HG03439 (cell line): ENCODE data around the gene AMN.
"Not testable (repeated sequence)": the region's sequence is repeated elsewhere in the genome, so short reads cannot be mapped to it uniquely, and the experiment has no call there.

Experiments
- ATAC-seq: cut with Tn5 transposase; IDR thresholded peaks from one replicate; pipeline ENCODE4 v1.9.1; 2021; ENCODE audit warnings: mild to moderate bottlenecking, moderate library complexity; ENCODE audit not compliant: unreplicated experiment

AMN gene

DNA sequence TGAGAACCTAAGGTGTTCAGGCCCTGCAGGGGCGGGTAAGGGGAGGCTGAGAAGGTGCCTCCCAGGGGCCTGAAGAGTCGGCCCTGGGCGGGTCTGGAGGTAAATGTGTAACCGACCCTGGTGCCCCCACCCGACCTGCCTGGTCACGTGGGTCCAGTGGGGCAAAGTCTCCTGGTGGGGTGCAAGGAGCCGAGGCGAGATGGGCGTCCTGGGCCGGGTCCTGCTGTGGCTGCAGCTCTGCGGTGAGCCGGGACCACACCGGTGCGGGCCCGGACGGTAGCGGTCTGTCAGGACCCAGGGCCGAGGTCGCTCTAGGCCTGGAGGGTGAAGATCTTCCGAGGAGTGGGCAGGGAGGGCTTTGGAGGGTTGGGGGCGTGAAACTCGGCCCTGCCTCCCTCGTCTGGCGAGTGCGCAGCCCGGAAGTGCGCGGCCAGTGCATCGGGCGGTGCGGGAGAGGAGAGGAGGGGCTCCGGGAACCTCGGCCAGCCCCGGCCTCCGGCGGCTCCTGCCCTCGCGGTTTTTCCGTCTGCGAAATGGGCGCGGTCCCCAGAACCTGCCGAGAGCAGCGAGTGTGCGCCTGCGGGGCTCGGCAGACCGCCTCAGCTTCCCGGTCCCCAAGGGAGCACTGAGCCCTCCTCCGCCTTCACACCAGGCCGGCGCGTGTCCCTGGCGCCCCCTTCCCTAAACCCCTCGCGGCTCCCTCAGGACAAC is at the start of gene AMN:
Gene AMN, plus strand, starts transcription at position 174 of the 711 bp plus-strand sequence. Its CDS starts 26 bp downstream, at position 200.
- ATAC-seq: no peak

DNA sequence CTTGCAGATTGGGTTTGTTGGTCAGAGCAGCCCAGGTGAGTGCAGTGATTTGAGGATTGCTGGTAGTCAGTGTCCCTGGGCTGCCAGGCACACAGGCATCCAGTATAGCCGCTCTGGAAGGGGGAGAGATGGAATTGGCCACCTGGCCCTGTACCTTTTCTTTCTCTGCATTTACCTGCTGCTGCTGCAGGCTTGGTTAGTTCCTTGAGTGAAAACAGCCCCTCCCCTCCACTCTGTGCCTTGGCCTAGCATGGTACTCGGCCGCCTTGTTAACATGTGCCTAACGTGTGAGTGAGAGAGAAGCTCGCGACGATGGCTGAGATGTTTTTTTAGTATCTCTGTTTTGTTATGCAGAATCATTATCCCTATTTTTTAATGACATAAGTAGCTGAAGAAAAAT is 49.3 kb upstream of the AMN start:
- no peak for ATAC-seq

DNA sequence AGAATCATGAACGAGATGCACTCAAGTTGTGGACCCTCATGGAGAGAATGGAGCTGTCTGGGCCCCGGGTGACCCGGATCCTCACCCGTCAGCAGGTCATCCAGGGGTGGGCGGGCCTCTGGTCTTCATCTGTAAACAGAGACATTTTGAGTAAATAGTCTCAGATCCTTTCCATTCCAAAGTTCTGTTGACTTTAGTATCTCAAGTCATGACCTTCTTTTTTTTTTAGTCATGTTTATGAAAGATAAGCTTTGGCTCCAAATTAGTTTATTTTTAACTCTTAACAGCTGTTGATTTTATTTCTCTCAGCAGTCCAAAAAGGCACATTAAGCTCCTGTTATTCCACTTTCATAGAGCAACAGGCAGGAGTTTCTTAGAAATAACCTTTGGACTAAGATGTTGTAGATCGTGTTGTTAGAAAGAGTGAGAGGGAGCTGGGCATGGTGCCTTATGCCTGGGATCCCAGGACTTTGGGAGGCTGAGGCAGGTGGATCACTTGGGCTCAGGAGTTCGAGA is 48.9 kb upstream of the AMN start:
- ATAC-seq: no peak

DNA sequence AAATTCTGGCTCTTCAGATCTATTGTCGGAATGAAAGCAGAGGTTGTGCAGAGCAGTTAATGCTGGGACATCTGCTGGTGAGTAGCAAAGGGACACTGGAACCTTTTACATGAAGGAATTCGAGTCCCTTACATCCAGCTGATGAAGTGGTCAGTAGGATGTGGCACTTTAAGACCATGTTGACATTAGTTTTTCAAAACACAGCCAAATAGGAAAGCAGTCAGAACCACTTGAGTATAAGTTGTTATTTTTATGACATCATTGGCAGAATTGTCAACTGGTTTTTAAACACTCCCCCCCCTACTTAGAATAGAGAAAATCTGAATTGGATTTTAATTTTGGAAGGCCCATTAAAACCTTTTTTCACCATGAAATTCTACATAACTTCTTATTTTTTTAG is 46.8 kb upstream of the AMN start:
- ATAC-seq: no peak

DNA sequence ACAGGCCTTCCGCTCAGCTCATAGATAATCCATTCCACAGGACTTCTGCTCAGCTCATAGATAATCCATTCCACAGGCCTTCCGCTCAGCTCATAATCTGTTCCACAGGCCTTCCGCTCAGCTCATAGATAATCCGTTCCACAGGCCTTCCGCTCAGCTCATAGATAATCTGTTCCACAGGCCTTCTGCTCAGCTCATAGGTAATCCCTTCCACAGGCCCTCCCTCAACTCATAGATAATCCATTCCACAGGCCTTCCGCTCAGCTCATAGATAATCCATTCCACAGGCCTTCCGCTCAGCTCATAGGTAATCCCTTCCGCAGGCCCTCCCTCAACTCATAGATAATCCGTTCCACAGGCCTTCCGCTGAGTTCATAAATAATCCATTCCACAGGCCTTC is 45.0 kb upstream of the AMN start:
- not testable (repeated sequence) for ATAC-seq

DNA sequence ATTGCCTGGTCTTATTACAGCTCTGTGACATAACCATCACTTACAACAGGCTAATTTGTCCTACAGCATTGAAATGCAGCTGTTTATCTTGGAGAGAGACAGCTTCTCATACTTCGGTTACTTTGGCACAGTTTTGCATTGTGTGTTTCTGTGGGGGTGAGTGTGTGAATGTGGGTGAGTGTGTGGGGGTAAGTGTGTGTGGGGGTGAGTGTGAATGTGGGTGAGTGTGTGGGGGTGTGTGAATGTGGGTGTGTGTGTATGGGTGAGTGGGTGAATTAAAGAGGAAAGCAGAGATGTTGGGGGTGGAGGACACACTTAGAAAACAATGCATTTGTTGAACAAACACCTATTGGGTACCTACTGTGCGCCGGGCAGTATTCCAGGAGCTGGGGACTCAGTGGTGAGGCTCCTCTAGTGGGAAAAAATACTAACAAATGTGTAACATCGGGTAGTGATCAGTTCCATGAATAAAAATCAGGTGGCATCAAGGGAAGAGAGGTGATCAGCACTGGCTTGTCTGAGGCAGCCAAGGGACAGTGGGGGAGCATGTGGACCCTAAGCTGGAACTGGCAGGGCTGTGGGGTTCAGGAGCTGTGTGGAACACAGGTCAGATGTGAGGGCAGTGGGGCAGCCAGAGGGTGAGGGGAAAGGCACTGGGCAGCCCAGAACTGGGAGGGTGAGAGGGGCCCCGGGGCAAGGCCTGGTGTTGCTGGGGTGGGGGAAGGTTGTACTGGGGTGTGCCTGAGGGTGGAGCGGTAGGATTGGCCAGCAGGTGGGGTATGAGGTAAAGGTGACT is 44.1 kb upstream of the AMN start:
- ATAC-seq: no peak

DNA sequence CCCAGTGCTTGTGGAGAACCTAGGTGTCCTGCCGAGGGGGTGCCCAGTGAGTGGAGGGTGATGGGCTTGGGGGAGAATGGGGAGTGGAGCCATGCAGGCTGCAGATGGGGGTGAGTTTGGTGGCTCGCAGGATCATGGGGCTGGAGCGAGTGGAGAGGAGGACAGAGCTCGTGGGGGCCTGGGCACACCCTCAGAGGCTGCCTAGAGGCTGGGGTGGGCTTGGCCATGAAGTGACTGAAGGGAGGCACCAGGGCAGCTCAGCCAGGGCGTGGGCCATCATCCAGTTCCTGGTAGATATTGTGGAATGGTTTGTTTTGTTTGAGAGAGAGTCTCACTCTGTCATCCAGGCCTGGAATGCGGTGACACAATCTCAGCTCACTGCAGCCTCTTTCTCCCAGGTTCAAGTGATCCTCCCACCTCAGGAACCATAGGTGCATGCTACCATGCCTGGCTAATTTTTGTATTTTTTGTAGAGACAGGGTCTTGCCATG is 43.4 kb upstream of the AMN start:
- no peak for ATAC-seq

DNA sequence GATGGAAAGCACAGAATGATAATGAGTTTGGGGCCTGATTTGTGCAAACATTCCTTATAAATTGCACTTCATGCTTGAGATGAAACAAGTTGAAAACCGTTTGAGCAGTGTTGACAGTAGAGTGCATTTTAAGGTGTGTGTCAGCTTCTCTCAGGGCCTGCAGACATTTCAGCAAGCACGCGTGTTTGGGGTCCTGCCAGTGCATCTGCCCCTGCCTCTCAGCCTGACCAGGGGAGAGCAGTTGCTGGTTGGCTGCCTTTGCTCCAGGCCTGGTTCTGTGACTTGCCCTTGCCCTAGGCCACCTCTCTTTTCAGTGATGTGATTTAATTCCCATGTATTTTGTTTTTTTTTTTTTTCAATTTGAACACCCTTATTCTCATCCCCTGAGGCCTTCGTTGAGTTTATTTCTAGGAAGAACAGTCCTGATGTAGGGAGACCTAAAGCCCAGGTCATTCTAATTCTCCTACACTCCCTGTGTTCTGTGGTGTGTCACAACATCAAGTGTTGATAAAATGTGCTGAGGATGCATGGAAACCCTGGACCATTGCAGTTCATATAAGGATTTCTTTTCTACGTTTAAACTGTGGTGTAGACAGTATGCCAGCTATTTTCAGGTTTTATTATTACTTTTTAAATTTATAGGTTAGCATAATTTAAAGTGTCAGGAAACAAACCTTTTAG is 40.1 kb upstream of the AMN start:
- ATAC-seq: no peak

DNA sequence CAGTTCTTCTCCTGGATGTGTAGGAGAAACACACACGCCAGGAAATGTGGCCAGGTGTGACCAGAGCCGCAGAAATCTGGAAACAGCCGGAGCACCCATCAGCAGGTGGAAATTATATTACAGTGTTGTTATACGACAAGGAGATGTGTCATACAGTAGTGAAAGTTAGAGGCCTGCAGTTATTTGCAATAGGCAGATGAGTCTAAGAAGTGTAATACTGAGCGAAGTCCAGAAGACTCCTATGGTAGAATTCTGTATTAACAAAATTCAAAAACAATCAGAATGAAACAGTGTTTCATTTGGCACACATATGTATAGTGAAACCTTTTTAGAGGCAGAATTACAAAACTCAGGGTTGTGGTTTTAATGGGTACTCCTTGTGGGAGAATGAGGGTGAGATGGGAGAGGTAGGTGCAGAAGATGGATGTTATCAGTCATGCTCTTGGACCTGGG is 39.3 kb upstream of the AMN start:
- ATAC-seq: no peak

DNA sequence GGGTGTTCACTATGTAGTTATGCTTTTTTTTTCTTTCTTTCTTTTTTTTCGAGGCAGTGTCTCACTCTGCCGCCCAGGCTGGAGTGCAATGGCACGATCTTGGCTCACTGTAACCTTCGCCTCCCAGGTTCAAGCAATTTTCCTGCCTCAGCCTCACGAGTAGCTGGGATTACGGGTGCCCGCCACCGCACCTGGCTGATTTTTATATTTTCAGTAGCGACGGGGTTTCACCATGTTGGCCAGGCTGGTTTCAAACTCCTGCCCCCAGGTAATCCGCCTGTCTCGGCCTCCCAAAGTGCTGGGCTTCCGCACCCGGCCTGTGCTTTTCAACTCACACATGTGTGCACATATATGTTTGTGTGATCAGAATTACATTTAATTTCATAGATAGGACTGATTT is 38.9 kb upstream of the AMN start:
- ATAC-seq: no peak

DNA sequence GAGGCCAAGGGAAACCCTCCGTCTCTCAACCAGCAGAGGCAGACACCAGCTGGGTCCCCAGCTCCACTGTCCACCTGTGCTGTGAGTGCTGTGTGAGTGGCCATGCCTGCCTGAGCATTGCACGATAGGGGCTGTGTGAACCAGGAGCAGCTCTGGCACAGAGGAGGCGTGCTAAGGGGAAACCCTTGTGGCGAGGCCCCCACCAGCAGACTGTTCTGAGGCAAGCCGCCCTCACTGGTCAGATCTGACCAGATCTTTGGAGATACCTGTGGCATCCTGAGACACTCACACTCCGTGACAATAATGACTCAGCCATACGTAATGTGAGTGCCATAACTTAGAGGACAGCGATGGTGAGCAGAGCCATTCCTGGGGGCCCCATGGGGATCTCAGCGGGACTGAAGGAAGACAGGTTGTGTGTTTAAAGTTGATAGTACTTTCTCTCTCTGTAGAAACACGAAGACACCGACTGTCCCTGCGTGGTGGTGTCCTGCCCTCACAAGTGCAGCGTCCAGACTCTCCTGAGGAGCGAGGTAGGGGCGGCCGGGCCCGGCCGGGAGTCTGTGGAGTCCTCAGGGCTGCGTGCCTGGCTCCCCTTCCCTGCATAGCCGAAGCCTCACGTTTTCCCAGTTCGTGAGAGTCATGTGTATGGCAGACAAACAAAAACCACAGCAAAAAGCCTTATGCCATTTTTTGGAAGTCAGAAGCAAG is 36.6 kb upstream of the AMN start:
- no peak for ATAC-seq

DNA sequence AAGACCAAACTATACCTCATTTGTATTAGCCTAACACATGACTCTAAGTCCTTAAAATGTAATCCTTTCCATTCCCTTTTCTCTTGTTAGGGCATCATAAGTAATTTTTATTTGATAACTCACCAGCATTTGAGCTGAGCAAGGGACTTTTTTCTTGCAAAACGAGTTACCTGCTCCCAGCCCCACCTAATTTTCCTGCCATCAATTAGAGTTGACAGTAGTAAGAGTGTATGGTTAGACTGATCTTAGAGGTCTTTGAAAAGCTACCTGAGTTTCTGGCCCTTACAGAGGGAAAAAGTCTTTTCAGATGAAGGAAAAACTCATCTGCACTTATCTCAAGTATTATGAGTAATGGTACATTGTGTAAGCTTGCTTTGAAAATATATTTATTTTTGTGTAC is 33.7 kb upstream of the AMN start:
- ATAC-seq: no peak

DNA sequence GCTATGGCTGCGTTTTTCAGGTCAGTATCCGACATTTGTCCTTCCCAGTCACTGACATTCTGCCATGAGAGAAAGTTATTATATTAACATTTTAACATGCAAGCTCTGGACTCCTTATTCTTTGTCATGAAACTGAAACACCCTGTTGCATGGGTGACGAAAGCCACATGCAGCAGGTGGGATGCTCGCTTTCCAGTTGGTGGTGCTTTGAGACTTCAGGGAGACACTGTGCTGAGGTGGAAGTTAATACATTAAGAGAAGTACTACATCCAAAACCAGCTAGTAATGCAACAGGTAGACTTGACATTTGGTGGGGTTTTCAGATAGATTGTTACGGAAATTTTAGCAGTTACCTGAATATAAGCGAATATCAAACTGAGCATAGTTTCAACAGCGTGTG is 32.8 kb upstream of the AMN start:
- ATAC-seq: no peak

DNA sequence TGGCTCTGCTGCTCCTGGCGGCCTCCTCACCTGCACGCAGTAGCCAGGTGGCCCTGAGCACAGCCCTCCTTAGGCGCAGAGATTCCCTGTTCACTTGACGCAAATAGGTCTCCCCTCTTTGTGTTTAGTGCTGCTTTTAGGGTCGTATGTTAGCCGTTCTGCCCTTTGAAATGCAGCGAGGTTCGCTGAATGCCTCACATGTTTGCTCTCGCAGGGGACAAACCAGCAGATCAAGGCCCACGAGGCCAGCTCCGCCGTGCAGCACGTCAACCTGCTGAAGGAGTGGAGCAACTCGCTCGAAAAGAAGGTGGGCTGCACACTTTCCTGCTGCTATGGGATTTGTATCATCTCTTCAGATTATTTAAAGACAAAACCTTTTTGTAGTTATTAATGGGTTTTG is 31.4 kb upstream of the AMN start:
- no peak for ATAC-seq

DNA sequence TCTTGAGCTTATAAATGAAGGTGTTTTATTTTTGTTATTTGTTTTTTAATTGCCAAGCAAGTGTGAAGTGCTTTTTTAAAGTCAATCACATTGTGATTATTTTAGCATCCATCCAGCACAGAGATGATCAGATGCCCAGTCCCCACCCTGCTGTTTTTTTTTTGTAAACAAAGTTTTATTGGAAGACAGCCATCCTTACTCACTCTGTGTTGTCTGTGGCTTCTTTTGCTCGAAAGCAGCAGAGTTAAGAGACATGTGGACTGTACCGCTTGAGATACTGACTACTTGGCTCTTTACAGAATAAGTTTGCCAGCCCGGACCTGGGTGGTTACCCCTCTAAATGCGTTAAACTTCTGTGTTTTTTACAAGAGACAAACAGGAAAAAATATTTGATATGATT is 30.9 kb upstream of the AMN start:
- no peak for ATAC-seq

DNA sequence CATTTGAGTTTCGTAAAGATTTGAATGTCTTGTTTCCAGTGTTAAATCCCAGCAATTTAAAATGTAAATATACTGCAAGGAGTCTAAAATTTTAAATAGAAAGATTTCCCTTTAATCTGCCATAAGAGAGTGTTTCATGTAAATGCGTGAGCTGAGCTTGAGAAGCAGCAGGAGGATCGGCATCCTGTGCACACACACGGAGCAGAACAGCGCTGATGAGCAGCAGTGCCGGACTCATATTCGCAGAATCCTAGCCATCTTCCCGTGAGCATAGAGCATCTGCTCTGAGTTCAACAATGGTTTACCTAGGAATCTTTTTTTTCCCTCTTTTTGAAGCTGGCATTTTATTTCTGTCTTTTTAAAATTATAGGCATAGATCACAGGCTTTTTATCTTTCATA is 29.8 kb upstream of the AMN start:
- no peak for ATAC-seq

DNA sequence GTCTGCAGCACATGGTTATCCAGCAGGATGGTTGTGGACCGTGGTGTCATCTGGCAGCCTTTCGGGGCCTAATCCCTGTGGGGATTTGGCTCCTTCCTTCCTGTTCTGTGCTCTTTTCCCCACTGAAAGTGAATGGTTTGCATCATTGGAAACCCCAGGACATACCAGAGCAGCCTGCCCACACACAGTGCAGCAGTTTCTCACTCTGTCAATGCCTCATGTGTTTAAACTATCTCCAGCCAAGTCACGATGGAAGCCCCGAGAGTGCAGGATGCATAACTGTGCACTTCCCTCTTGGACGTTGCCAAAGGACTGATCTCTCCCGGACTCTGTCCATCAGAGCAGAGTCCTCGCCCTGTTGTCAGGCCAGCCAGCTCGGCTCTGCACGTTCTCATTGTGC is 29.0 kb upstream of the AMN start:
- ATAC-seq: no peak

DNA sequence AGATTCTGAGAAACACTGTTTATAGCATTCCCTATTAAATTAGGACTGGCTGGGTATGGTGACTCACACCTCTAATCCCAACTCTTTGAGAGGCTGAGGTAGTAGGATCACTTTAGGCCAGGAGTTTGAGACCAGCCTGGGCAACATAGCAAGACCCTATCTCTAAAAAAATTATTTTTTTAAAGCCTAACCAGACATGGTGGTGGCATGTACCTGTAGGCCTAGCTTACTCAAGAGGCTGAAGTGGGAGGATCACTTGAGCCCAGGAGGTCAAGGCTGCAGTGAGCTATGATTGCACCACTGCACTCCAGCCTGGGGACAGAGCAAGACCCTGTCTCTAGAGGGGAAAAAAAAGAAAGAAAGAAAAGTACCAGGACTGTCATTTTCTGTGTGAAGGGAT is 25.7 kb upstream of the AMN start:
- not testable (repeated sequence) for ATAC-seq

DNA sequence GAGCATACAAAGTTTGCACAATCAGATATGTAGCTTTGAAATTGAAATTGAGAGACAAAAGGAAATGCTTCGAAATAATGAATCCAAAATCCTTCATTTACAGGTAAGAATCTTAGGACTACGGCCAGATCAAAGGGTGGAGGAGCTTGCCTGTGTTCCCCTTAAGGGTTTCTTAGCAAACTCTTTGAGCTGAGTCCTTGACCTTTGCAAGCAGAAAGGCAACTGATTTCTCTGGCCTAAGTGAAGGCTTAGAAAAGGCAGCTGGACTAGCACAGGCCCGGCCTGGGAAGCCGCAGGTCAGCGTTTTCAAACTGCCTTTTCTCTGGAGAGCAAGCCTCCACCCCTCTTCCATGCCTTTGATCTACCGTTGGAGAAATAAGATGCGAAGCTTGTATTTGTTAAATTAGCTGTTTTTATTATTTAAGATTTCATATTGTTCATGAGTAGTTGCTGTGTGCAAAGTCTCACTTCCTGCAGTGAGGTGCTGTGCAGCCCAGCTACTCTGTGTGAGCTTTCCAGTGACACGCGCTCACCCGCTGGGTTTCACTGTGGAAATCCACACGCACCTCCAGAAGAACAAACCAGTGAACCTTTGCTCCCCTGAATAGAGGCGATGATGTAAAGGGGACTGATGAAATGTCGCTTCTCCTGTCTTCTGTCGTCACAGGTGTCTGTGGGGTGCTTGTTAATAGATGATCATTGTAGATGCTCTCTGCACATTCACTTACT is 25.0 kb upstream of the AMN start:
- ATAC-seq: no peak

DNA sequence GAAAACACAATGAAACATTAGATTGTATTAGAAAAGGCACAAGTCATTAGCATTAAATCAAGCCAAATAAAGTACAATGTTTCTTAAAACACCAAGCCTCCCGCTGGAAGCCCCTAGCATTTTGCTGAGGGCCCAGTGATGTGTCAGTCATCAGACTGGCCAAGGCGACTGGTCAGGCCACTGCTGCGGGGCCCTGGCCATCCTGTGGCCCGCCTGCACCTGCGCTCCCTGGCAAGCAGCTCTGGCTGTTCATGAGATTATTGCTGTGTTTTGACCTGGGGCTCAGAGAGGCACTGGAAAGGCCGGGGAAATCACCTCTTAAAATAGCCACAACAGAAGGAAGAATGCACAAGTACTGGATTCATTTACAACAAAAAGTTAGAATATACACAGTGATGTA is 24.2 kb upstream of the AMN start:
- ATAC-seq: no peak
